ENCODE data around the gene SRGAP3.

SRGAP3 gene

DNA sequence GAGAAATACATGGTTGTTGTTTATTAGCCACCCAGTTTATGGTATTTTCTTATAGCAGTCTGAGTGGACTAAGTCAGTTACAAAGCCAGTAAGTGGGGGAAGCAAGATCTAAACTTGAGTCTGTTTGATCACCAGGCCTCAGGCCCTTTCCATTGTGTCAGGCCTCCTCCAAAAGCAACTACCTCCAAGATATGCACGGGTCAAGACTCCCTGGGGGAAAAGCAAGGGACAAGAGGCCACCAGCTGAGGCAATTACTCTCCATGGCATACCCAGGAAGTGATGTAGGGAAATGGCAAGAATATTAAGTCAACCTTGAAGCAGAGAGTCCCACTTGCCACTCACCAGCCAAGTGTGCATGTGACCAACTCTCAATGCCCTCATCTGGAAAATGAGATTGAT lies 28.6 kb upstream of the SRGAP3 start:
- Histone ChIP-seq H2AFZ (ENCODE audit: low read length) (peak overlapping the region; percentile 29; the same call in 1 of the 2 replicates), H3K27me3 (ENCODE audit: insufficient read depth, low read length, poor library complexity, severe bottlenecking) (no peaks in the 10 kb centered on the region), H3K9ac (ENCODE audit: low read depth, low read length, poor library complexity, severe bottlenecking) (no peak overlapping the region), H3K79me2 (ENCODE audit: insufficient read depth, low read length) (no peaks in the 10 kb centered on the region), H4K20me1 (ENCODE audit: insufficient read depth, low read length, poor library complexity, severe bottlenecking) (no peaks in the 10 kb centered on the region), H3K4me1 (ENCODE audit: insufficient read depth, low read length, poor library complexity, severe bottlenecking) (peaks cover 18% of the 10 kb centered on the region), H3K36me3 (ENCODE audit: insufficient read depth, low read length) (no peaks in the 10 kb centered on the region), H3K4me3 (ENCODE audit: low read length, poor library complexity, severe bottlenecking) (no peak overlapping the region), H3K9me2 (replicated peaks; ENCODE audit: low read depth, low read length) (no peaks in the 10 kb centered on the region), H3K4me2 (ENCODE audit: low read depth, low read length, poor library complexity, severe bottlenecking) (no peak overlapping the region), H3K9me3 (ENCODE audit: insufficient read depth, low read depth, low read length) (peaks cover 17% of the 10 kb centered on the region; the same call in 1 of the 2 replicates), H3F3A (ENCODE audit: low read depth) (no peaks in the 10 kb centered on the region)
- TF ChIP-seq EZH2phosphoT487 (IDR thresholded peaks at IDR 0.05; ENCODE audit: borderline replicate concordance): no peak

DNA sequence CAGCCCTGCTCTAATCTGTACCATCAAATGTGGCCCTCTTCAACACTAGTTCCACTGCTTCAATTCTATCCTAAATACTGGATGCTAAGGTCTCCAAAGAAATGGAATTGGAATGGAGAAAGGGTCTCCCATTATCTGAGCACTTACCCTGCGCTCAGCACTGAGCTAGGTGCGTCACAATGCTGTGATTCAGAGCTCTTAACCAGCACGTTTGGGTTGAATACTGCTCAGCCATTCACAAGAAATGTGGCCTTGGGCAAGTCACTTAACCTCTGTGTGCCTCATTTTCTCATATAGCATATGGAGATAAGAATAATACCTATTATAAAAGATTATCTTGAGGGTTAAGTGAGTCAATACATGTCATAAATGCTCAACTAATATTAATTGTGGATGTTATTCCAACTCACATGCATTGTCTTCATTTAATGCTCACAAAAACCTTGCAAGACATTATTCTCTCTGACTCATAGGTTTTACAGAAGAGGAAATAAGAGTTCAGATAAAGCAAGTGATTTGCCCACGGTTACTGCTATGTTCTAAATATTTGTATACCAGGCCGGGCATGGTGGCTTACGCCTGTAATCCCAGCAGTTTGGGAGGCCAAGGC lies 27.4 kb upstream of the SRGAP3 start:
- Histone ChIP-seq H3K4me1 (ENCODE audit: insufficient read depth, low read length, poor library complexity, severe bottlenecking) (peaks cover 18% of the 10 kb centered on the region), H3K9me2 (replicated peaks; ENCODE audit: low read depth, low read length) (no peaks in the 10 kb centered on the region)

DNA sequence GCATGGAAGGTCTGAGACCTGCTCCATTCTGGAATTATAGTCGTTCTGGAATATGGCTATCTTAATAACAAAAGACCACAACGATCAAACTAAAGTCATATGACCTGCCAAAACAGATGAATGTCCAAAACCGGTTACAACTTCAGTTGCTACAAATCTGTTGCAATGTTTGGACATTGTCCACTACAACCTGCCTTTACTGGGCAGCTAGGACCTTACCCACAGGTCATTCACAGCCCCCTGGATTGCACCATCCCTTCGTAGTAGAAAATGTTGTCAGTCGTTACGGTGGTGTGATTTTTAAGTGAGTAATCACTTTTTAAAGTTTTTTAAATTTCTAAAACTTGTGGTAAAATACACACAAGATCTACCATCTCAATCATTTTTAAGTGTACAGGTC lies 22.5 kb upstream of the SRGAP3 start:
- no peak overlapping the region for H2AFZ ChIP-seq (ENCODE audit: low read length)
- H4K20me1 ChIP-seq (ENCODE audit: insufficient read depth, low read length, poor library complexity, severe bottlenecking): no peaks in the 10 kb centered on the region
- no peaks in the 10 kb centered on the region for H3K27me3 ChIP-seq (ENCODE audit: insufficient read depth, low read length, poor library complexity, severe bottlenecking)
- H3K4me3 ChIP-seq (ENCODE audit: low read length, poor library complexity, severe bottlenecking): no peak overlapping the region
- H3K36me3 ChIP-seq (ENCODE audit: insufficient read depth, low read length): no peaks in the 10 kb centered on the region
- no peaks in the 10 kb centered on the region for H3K9me2 ChIP-seq (replicated peaks; ENCODE audit: low read depth, low read length)
- TF ChIP-seq, protein P1, sequence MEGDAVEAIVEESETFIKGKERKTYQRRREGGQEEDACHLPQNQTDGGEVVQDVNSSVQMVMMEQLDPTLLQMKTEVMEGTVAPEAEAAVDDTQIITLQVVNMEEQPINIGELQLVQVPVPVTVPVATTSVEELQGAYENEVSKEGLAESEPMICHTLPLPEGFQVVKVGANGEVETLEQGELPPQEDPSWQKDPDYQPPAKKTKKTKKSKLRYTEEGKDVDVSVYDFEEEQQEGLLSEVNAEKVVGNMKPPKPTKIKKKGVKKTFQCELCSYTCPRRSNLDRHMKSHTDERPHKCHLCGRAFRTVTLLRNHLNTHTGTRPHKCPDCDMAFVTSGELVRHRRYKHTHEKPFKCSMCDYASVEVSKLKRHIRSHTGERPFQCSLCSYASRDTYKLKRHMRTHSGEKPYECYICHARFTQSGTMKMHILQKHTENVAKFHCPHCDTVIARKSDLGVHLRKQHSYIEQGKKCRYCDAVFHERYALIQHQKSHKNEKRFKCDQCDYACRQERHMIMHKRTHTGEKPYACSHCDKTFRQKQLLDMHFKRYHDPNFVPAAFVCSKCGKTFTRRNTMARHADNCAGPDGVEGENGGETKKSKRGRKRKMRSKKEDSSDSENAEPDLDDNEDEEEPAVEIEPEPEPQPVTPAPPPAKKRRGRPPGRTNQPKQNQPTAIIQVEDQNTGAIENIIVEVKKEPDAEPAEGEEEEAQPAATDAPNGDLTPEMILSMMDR (conservative IDR thresholded peaks at IDR 0.05; ENCODE audit: low read length): no peak
- no peak for TF ChIP-seq EZH2phosphoT487 (IDR thresholded peaks at IDR 0.05; ENCODE audit: borderline replicate concordance)
- H3F3A ChIP-seq (ENCODE audit: low read depth): no peaks in the 10 kb centered on the region
- H3K4me2 ChIP-seq (ENCODE audit: low read depth, low read length, poor library complexity, severe bottlenecking): no peak overlapping the region
- no peak overlapping the region for H3K9ac ChIP-seq (ENCODE audit: low read depth, low read length, poor library complexity, severe bottlenecking)
- peaks cover 14% of the 10 kb centered on the region for H3K4me1 ChIP-seq (ENCODE audit: insufficient read depth, low read length, poor library complexity, severe bottlenecking)
- H3K9me3 ChIP-seq (ENCODE audit: insufficient read depth, low read depth, low read length): peaks cover 17% of the 10 kb centered on the region; the same call in 1 of the 2 replicates
- H3K79me2 ChIP-seq (ENCODE audit: insufficient read depth, low read length): no peaks in the 10 kb centered on the region

More for the DNA sequence above, 27.4 kb upstream of the SRGAP3 start:
- Histone ChIP-seq H3K27me3 (ENCODE audit: insufficient read depth, low read length, poor library complexity, severe bottlenecking) (no peaks in the 10 kb centered on the region), H3K4me3 (ENCODE audit: low read length, poor library complexity, severe bottlenecking) (no peak overlapping the region), H3K79me2 (ENCODE audit: insufficient read depth, low read length) (no peaks in the 10 kb centered on the region), H2AFZ (ENCODE audit: low read length) (no peak overlapping the region), H4K20me1 (ENCODE audit: insufficient read depth, low read length, poor library complexity, severe bottlenecking) (no peaks in the 10 kb centered on the region), H3F3A (ENCODE audit: low read depth) (no peaks in the 10 kb centered on the region), H3K9ac (ENCODE audit: low read depth, low read length, poor library complexity, severe bottlenecking) (no peak overlapping the region), H3K9me3 (ENCODE audit: insufficient read depth, low read depth, low read length) (peaks cover 17% of the 10 kb centered on the region; the same call in 1 of the 2 replicates), H3K36me3 (ENCODE audit: insufficient read depth, low read length) (no peaks in the 10 kb centered on the region), H3K4me2 (ENCODE audit: low read depth, low read length, poor library complexity, severe bottlenecking) (no peak overlapping the region)
- no peak for TF ChIP-seq EZH2phosphoT487 (IDR thresholded peaks at IDR 0.05; ENCODE audit: borderline replicate concordance)
- TF ChIP-seq, protein P1 (conservative IDR thresholded peaks at IDR 0.05; ENCODE audit: low read length): no peak

DNA sequence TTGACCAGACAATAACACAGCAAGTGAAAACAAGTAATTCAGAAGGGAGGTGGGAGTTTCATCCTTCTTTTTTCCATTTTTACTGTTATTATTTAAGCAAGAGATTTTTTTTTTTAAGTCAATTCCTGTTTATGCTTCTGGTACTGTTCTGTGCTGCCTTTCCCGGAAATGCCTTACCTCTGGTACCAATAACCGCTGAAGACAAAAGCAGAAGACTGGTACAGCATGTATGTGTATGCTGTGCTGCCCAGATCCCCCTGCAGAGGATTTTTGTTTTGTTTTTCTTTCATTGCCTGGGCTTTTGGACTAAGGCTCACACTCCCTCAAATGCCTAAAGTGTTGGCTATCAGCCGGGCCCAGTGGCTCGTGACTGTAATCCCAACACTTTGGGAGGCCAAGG lies 21.3 kb upstream of the SRGAP3 start:
- peaks cover 16% of the 10 kb centered on the region; the same call in 1 of the 2 replicates for H3K9me3 ChIP-seq (ENCODE audit: insufficient read depth, low read depth, low read length)
- no peak overlapping the region for H2AFZ ChIP-seq (ENCODE audit: low read length)
- no peak overlapping the region for H3K4me3 ChIP-seq (ENCODE audit: low read length, poor library complexity, severe bottlenecking)
- no peaks in the 10 kb centered on the region for H3K9me2 ChIP-seq (replicated peaks; ENCODE audit: low read depth, low read length)
- no peak for TF ChIP-seq EZH2phosphoT487 (IDR thresholded peaks at IDR 0.05; ENCODE audit: borderline replicate concordance)
- TF ChIP-seq, protein P1 (conservative IDR thresholded peaks at IDR 0.05; ENCODE audit: low read length): no peak
- H3K27me3 ChIP-seq (ENCODE audit: insufficient read depth, low read length, poor library complexity, severe bottlenecking): no peaks in the 10 kb centered on the region
- no peaks in the 10 kb centered on the region for H3K79me2 ChIP-seq (ENCODE audit: insufficient read depth, low read length)
- H3F3A ChIP-seq (ENCODE audit: low read depth): no peaks in the 10 kb centered on the region
- H3K36me3 ChIP-seq (ENCODE audit: insufficient read depth, low read length): no peaks in the 10 kb centered on the region
- no peak overlapping the region for H3K9ac ChIP-seq (ENCODE audit: low read depth, low read length, poor library complexity, severe bottlenecking)
- H4K20me1 ChIP-seq (ENCODE audit: insufficient read depth, low read length, poor library complexity, severe bottlenecking): no peaks in the 10 kb centered on the region
- H3K4me1 ChIP-seq (ENCODE audit: insufficient read depth, low read length, poor library complexity, severe bottlenecking): peaks cover 4% of the 10 kb centered on the region
- no peak overlapping the region for H3K4me2 ChIP-seq (ENCODE audit: low read depth, low read length, poor library complexity, severe bottlenecking)

Measured in Loucy (cell line).